H1 (cell line): ENCODE results near the gene PLXDC2. TPM values are rescaled to one million over a fixed set of nuclear protein-coding genes. Genes with fewer than 3 reads are reported as not detected.

Source experiments
- CTCF ChIA-PET: fragments of 300-600 bp; sonication (Branson Sonifier 250); formaldehyde crosslinking; loops from one replicate; lab custom pipeline; 2021; ENCODE audit not compliant: partially characterized antibody; lab: Charles Lee
- POLR2A ChIA-PET: fragments of 300-600 bp; sonication (Branson Sonifier 250); formaldehyde crosslinking; loops from one replicate; lab custom pipeline; 2021; ENCODE audit warnings: inconsistent platforms; ENCODE audit not compliant: partially characterized antibody; lab: Charles Lee
- DNase-seq, 2 experiments: peaks; one replicate each; pipeline versions ENCODE4 v3.0.0 to v3.0.0-alpha.2; 2010 to 2022; ENCODE audit warnings: low spot score in 2 of 2, low read depth in 1 of 2, mixed read lengths in 1 of 2
- FAIRE-seq: peaks from 2 replicates; lab custom pipeline; 2011; peaks lifted over from hg19 to GRCh38; lab: Jason Lieb, UNC
- H2AFZ ChIP-seq: 2 replicates; pipeline ENCODE4 v1.8.1; 2012; ENCODE audit warnings: low read length, inconsistent platforms
- H2AK5ac ChIP-seq: 2 replicates; pipeline ENCODE4 v1.6.1; 2013; ENCODE audit warnings: low read depth, low read length
- H2BK120ac ChIP-seq: replicated peaks from 2 replicates; pipeline ENCODE3; 2013; ENCODE audit warnings: low read depth, low read length, inconsistent platforms
- H2BK12ac ChIP-seq: 2 replicates; pipeline ENCODE4 v1.6.1; 2013; ENCODE audit warnings: low read depth, low read length
- H2BK15ac ChIP-seq: 2 replicates; pipeline ENCODE4 v1.6.1; 2013; ENCODE audit warnings: low read length
- H2BK20ac ChIP-seq: 2 replicates; pipeline ENCODE4 v1.6.1; 2013; ENCODE audit warnings: low read length
- H2BK5ac ChIP-seq: 2 replicates; pipeline ENCODE4 v1.6.1; 2013; ENCODE audit warnings: low read depth, low read length
- H3K14ac ChIP-seq: 2 replicates; pipeline ENCODE4 v1.6.1; 2013; ENCODE audit warnings: inconsistent platforms; ENCODE audit not compliant: insufficient read length
- H3K18ac ChIP-seq: 2 replicates; pipeline ENCODE4 v1.6.1; 2013; ENCODE audit warnings: low read length; ENCODE audit errors: extremely low read depth
- H3K23ac ChIP-seq: 2 replicates; pipeline ENCODE4 v1.6.1; 2013; ENCODE audit warnings: inconsistent platforms; ENCODE audit not compliant: insufficient read length
- H3K23me2 ChIP-seq: 2 replicates; pipeline ENCODE4 v1.6.1; 2013; ENCODE audit warnings: low read depth, low read length
- H3K27ac ChIP-seq: 2 replicates; pipeline ENCODE4 v1.6.1; 2011; ENCODE audit warnings: low read depth, low read length, inconsistent platforms
- H3K27me3 ChIP-seq, 4 experiments: replicated peaks in 1 of 4; 1 replicate in 1 of 4; 2 replicates in 3 of 4; pipeline versions ENCODE4 v1.6.1 to v1.8.1; 2011 to 2013; ENCODE audit warnings: low read length in 3 of 4, mild to moderate bottlenecking in 3 of 4, inconsistent platforms in 2 of 4, mixed read lengths in 2 of 4, moderate library complexity in 1 of 4; ENCODE audit not compliant: control insufficient read depth in 3 of 4, insufficient read depth in 3 of 4; ENCODE audit errors: extremely low read depth in 1 of 4
- H3K36me3 ChIP-seq, 4 experiments: 2 replicates each; pipeline versions ENCODE4 v1.6.1 to v1.8.1; 2011 to 2013; ENCODE audit warnings: mild to moderate bottlenecking in 4 of 4, low read length in 3 of 4, moderate library complexity in 2 of 4, control low read depth in 1 of 4, inconsistent platforms in 1 of 4; ENCODE audit not compliant: insufficient read depth in 4 of 4, control insufficient read depth in 2 of 4
- H3K4ac ChIP-seq: replicated peaks from 2 replicates; pipeline ENCODE3; 2013; ENCODE audit warnings: low read length, low read depth, mixed read lengths, inconsistent platforms; ENCODE audit not compliant: insufficient read length
- H3K4me1 ChIP-seq, 4 experiments: replicated peaks in 1 of 4; 1 replicate in 1 of 4; 2 replicates in 3 of 4; pipeline versions ENCODE4 v1.6.1 to v1.8.1; 2011 to 2013; ENCODE audit warnings: low read length in 3 of 4, inconsistent platforms in 2 of 4, mixed read lengths in 1 of 4; ENCODE audit not compliant: insufficient read depth in 4 of 4, control insufficient read depth in 3 of 4
- H3K4me2 ChIP-seq, 2 experiments: 2 replicates each; pipeline versions ENCODE4 v1.6.1 to v1.8.1; 2011 to 2013; ENCODE audit warnings: low read depth in 2 of 2, low read length in 2 of 2, control low read depth in 1 of 2, inconsistent platforms in 1 of 2, mild to moderate bottlenecking in 1 of 2; ENCODE audit not compliant: insufficient read depth in 1 of 2
- H3K4me3 ChIP-seq, 4 experiments: fragments of 200-600, 300-600 bp in 1 of 4; sonication (generic), shearing (Covaris generic), sonication (Bioruptor Twin) in 1 of 4; 2 replicates each; pipeline versions ENCODE4 v1.5.1 to v1.8.1; 2011 to 2016; ENCODE audit warnings: low read length in 4 of 4, low read depth in 3 of 4, control low read depth in 2 of 4, inconsistent platforms in 2 of 4, mild to moderate bottlenecking in 2 of 4, mixed read lengths in 1 of 4, moderate library complexity in 1 of 4; ENCODE audit not compliant: insufficient read depth in 2 of 4; ENCODE audit errors: extremely low read depth in 1 of 4
- H3K56ac ChIP-seq: replicated peaks from 2 replicates; pipeline ENCODE3; 2013; ENCODE audit warnings: low read depth, mild to moderate bottlenecking, mixed read lengths, low read length, inconsistent platforms; ENCODE audit not compliant: insufficient read length
- H3K79me1 ChIP-seq: 2 replicates; pipeline ENCODE4 v1.6.1; 2013; ENCODE audit warnings: low read depth, low read length, control low read depth
- H3K79me2 ChIP-seq, 2 experiments: 2 replicates each; pipeline versions ENCODE4 v1.6.1 to v1.8.1; 2012 to 2013; ENCODE audit warnings: low read length in 2 of 2, mild to moderate bottlenecking in 2 of 2, inconsistent platforms in 1 of 2; ENCODE audit not compliant: insufficient read depth in 2 of 2, control insufficient read depth in 1 of 2
- H3K9ac ChIP-seq, 4 experiments: replicated peaks in 1 of 4; 1 replicate in 1 of 4; 2 replicates in 3 of 4; pipeline versions ENCODE4 v1.6.1 to v1.8.1; 2011 to 2013; ENCODE audit warnings: low read depth in 3 of 4, low read length in 3 of 4, control low read depth in 2 of 4, mild to moderate bottlenecking in 2 of 4, moderate library complexity in 2 of 4, inconsistent platforms in 1 of 4; ENCODE audit errors: extremely low read depth in 1 of 4
- H3K9me3 ChIP-seq, 2 experiments: 2 replicates each; pipeline versions ENCODE4 v1.6.1 to v1.8.1; 2012 to 2013; ENCODE audit warnings: mild to moderate bottlenecking in 2 of 2, moderate library complexity in 2 of 2, control low read depth in 1 of 2, inconsistent platforms in 1 of 2, low read depth in 1 of 2, low read length in 1 of 2, mixed read lengths in 1 of 2; ENCODE audit not compliant: insufficient read depth in 2 of 2
- H4K20me1 ChIP-seq, 2 experiments: replicated peaks in 1 of 2; 2 replicates each; pipeline versions ENCODE3 to v1.8.1; 2011 to 2013; ENCODE audit warnings: inconsistent platforms in 2 of 2, low read length in 2 of 2, mild to moderate bottlenecking in 1 of 2; ENCODE audit not compliant: insufficient read depth in 2 of 2, control insufficient read depth in 1 of 2
- H4K5ac ChIP-seq: 2 replicates; pipeline ENCODE4 v1.6.1; 2013; ENCODE audit warnings: low read length, low read depth, mixed read lengths, inconsistent platforms; ENCODE audit not compliant: insufficient read length
- H4K8ac ChIP-seq: 2 replicates; pipeline ENCODE4 v1.8.0; 2013; ENCODE audit warnings: mild to moderate bottlenecking, moderate library complexity, low read length, inconsistent platforms; ENCODE audit not compliant: insufficient read depth; ENCODE audit errors: extremely low read depth
- H4K91ac ChIP-seq: replicated peaks from 2 replicates; pipeline ENCODE3; 2013; ENCODE audit warnings: low read length, mixed read lengths, inconsistent platforms; ENCODE audit not compliant: insufficient read length
- BCL11A ChIP-seq, 2 experiments: IDR thresholded peaks; one replicate each; pipeline ENCODE4 v1.6.1; 2011; ENCODE audit warnings: low read depth in 2 of 2, low read length in 2 of 2, mild to moderate bottlenecking in 2 of 2
- CBX8 ChIP-seq: fragments of 300-800, 300-1000 bp; sonication (generic); IDR thresholded peaks from 2 replicates; pipeline ENCODE4 v1.7.1; 2016; ENCODE audit warnings: low read depth, low read length, borderline replicate concordance
- GABPA ChIP-seq: IDR thresholded peaks from 2 replicates; pipeline ENCODE4 v1.6.1; 2011; ENCODE audit warnings: mild to moderate bottlenecking, low read length, moderate library complexity, borderline replicate concordance; ENCODE audit not compliant: insufficient read depth
- HDAC6 ChIP-seq: IDR thresholded peaks from one replicate; pipeline ENCODE4 v1.7.1; 2012; ENCODE audit warnings: low read depth, mild to moderate bottlenecking, inconsistent platforms, low read length, moderate library complexity
- JUN ChIP-seq: IDR thresholded peaks from 2 replicates; pipeline ENCODE4 v1.6.1; 2011; ENCODE audit warnings: low read depth, mild to moderate bottlenecking, improper control_type of control experiment, low read length
- MAFK ChIP-seq: IDR thresholded peaks from 2 replicates; pipeline ENCODE4 v1.6.1; 2012; ENCODE audit warnings: low read depth, mild to moderate bottlenecking, improper control_type of control experiment, low read length
- RFX5 ChIP-seq: IDR thresholded peaks from 2 replicates; pipeline ENCODE4 v1.6.1; 2011; ENCODE audit warnings: low read depth, low read length, improper control_type of control experiment, borderline replicate concordance
- WGBS, 2 experiments: shearing (Covaris generic) in 1 of 2; methylation state at CpG; one replicate each; pipeline versions ENCODE4 v1.1.6 to v1.1.7; 2013 to 2015; ENCODE audit warnings: low lambda C conversion rate in 2 of 2, mixed read lengths in 2 of 2, inconsistent platforms in 1 of 2, low coverage in 1 of 2, missing lambda C conversion rate in 1 of 2; ENCODE audit not compliant: insufficient replicate concordance in 2 of 2, insufficient coverage in 1 of 2, insufficient read length in 1 of 2; ENCODE audit errors: extremely low coverage in 1 of 2, missing lambda C conversion rate in 1 of 2; 5-methylcytosine and 5-hydroxymethylcytosine counted together
- polyA plus RNA-seq, 7 experiments: library from polyadenylated mRNA; depleted of rRNA in 3 of 7; stranded (reverse) in 5 of 7; unstranded in 2 of 7; fragments of >200 nt in 5 of 7; fragments of 200-250 nt in 2 of 7; gene quantifications; 1 replicate in 5 of 7; 2 replicates in 1 of 7; 4 replicates in 1 of 7; pipeline versions ENCODE4 v1.2.1 to v1.2.3, GENCODE V29; 2011 to 2013; ENCODE audit warnings: missing spikeins in 2 of 7, mixed read lengths in 2 of 7
- total RNA-seq: library from RNA; stranded (reverse); fragmentation: NEBNext Ultra II Directional; extraction: Animal tissue kit (Norgen Biotek cat#: 25700); gene quantifications from 2 replicates; pipeline ENCODE4 v1.2.1, GENCODE V29; 2021

Gene PLXDC2
- total and polyA plus RNA-seq, 2 of the 8 experiments (the other 6 are each of a cell fraction or from before 2014, with no cell fraction given) = 23.0 to 40.5 TPM

- no peak for TF ChIP-seq JUN
- no peak for TF ChIP-seq HDAC6
- no peak for TF ChIP-seq MAFK
- TF ChIP-seq CBX8 = no peak
- TF ChIP-seq RFX5 = no peak
- TF ChIP-seq GABPA = no peak
- TF ChIP-seq BCL11A (IDR thresholded peaks at IDR 0.05; ENCODE audit: low read depth in 2 of 2, low read length in 2 of 2) = no peak
- 93% methylated on average over 5 of the region's 5 CpGs; no CpG with 5 or more reads in 1 of the 2 experiments for WGBS, 2 experiments
- CTCF ChIA-PET = interaction anchor here (0.7 to 1.3 kb wide), 3 partner anchors 12 to 304 kb away, joined by 3 read pairs; no protein-coding TSS in a partner anchor
Measured at GRCh38 chr10:19824381-19825342, 8.4 kb downstream of the PLXDC2 start.

More at GRCh38 chr10:19824381-19825342, 8.4 kb downstream of the PLXDC2 start:
- Histone ChIP-seq H2BK15ac (no peak overlapping the region), H4K5ac (no peak overlapping the region), H3K23ac (no peak overlapping the region), H3K4me2 (no peak overlapping the region), H4K91ac (no peak overlapping the region), H3K23me2 (no peaks in the 10 kb centered on the region), H4K8ac (no peak overlapping the region), H3K9me3 (no peaks in the 10 kb centered on the region), H3K14ac (no peak overlapping the region), H3K36me3 (peaks cover 0 to 4% (median 0%) of the 10 kb centered on the region in 4 experiments; a peak in 2 of 8 replicates), H2AK5ac (no peak overlapping the region), H3K4ac (no peak overlapping the region), H2BK120ac (no peak overlapping the region), H3K18ac (no peak overlapping the region), H3K27ac (no peak overlapping the region), H3K79me2 (peaks cover 5 to 89% of the 10 kb centered on the region in 2 experiments; a peak in 3 of 4 replicates), H2BK5ac (no peak overlapping the region), H2BK12ac (no peak overlapping the region), H3K79me1 (no peaks in the 10 kb centered on the region; the same call in 1 of the 2 replicates), H3K4me1 (peaks cover 4 to 16% (median 12%) of the 10 kb centered on the region in 4 experiments), H3K56ac (no peak overlapping the region), H4K20me1 (peaks cover 0 to 2% of the 10 kb centered on the region in 2 experiments), H3K27me3 (no peaks in the 10 kb centered on the region), H3K4me3 (no peak overlapping the region), H2AFZ (no peak overlapping the region), H2BK20ac (no peak overlapping the region), H3K9ac (no peak overlapping the region)
- DNase-seq (no peak), FAIRE-seq (no peak)
- POLR2A ChIA-PET = interaction anchor here (1.4 kb wide), 1 partner anchor 9 kb away, joined by 3 read pairs; no protein-coding TSS in a partner anchor
